NB4 (cell line): ENCODE measurements around the gene TREML1.

Experiments used
- POLR2A ChIP-seq: IDR thresholded peaks from 2 replicates; pipeline ENCODE4 v1.6.1; 2011; ENCODE audit warnings: mild to moderate bottlenecking; ENCODE audit not compliant: insufficient read length; ENCODE audit errors: extremely low read depth
- TF ChIP-seq, protein P1 (sequence below): IDR thresholded peaks from one replicate; pipeline ENCODE4 v1.5.1; 2012; ENCODE audit warnings: low read depth, low read length

DNA sequence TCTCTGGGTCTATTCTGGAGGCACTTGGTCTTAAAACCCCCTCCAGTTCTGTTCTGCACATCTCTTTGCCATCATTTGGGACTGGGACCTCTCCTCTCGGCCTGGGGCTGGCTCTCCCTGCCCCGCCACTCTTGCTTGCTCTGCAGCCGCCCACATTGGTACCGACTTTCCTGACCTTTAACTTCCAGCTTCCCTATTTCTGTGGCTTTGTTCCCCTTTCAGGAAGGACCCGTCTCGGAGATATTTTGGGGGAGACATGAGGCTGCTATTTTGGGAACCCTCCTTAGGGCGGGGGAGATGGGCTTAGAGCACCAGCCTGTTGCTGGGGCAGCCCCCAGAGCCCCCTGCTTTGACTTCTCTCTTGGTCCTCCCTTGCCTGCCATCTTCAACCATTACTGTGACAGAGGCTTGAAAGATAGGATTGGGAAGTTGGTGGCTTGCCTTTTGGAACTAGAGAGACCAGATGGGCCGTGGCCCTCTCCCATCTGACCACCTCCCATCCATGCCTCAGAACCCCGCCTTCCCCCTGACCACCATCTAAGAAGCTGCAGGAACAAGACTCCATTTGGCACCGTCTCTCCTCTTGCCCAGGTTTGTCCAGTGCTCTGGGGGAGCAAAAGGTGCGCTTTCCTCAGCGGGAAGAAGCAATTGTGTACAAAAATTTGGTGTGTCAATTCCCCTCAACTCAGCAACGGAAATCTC lies 7.9 kb upstream of the TREML1 start:
- TF ChIP-seq, protein P1, sequence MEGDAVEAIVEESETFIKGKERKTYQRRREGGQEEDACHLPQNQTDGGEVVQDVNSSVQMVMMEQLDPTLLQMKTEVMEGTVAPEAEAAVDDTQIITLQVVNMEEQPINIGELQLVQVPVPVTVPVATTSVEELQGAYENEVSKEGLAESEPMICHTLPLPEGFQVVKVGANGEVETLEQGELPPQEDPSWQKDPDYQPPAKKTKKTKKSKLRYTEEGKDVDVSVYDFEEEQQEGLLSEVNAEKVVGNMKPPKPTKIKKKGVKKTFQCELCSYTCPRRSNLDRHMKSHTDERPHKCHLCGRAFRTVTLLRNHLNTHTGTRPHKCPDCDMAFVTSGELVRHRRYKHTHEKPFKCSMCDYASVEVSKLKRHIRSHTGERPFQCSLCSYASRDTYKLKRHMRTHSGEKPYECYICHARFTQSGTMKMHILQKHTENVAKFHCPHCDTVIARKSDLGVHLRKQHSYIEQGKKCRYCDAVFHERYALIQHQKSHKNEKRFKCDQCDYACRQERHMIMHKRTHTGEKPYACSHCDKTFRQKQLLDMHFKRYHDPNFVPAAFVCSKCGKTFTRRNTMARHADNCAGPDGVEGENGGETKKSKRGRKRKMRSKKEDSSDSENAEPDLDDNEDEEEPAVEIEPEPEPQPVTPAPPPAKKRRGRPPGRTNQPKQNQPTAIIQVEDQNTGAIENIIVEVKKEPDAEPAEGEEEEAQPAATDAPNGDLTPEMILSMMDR = no peak
- TF ChIP-seq POLR2A = no peak
